ENCODE measurements around the gene ARFGEF2. TPM values are rescaled to one million over a fixed set of nuclear protein-coding genes. Genes with fewer than 3 reads are reported as not detected.

The ARFGEF2 gene
- total and polyA plus RNA-seq, 2 of the 8 experiments (the other 6 are each of a cell fraction or from before 2014, with no cell fraction given): 8.1 to 21.8 TPM

DNA sequence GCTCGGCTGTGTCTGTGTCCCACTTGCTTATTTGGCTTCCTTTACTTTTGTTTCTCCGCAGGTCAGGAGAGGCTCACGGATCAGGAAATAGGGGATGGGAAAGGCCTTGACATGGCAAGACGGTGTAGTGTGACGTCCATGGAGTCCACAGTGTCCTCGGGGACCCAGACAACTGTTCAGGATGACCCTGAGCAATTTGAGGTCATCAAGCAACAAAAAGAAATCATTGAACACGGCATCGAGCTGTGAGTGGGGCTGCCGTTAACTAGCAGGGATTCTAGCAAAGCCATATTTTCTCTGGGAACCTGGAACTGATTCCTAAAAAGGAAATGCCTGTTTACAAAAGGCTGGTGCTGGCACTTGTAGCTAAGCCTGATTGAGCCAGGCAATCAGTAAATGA lies 54.4 kb downstream of the ARFGEF2 start:
- Histone ChIP-seq H4K91ac (replicated peaks; ENCODE audit: insufficient read length, low read length) (no peak overlapping the region), H3K4me3 (ENCODE audit: extremely low read depth in 1 of 4, insufficient read depth in 2 of 4, low read depth in 3 of 4, low read length in 4 of 4) (no peak overlapping the region), H4K20me1 (replicated peaks in 1 of 2; ENCODE audit: control insufficient read depth in 1 of 2, insufficient read depth in 2 of 2, low read length in 2 of 2) (peaks cover 0 to 1% of the 10 kb centered on the region in 2 experiments), H4K5ac (ENCODE audit: insufficient read length, low read depth, low read length) (no peak overlapping the region), H3K56ac (replicated peaks; ENCODE audit: insufficient read length, low read depth, low read length) (no peak overlapping the region), H3K14ac (ENCODE audit: insufficient read length) (no peak overlapping the region), H2BK120ac (replicated peaks; ENCODE audit: low read depth, low read length) (no peak overlapping the region), H3K4me2 (ENCODE audit: insufficient read depth in 1 of 2, low read depth in 2 of 2, low read length in 2 of 2) (no peak overlapping the region), H3K79me2 (ENCODE audit: control insufficient read depth in 1 of 2, insufficient read depth in 2 of 2, low read length in 2 of 2) (no peaks in the 10 kb centered on the region), H2AK5ac (ENCODE audit: low read depth, low read length) (no peak overlapping the region), H2BK20ac (ENCODE audit: low read length) (no peak overlapping the region), H3K18ac (ENCODE audit: extremely low read depth, low read length) (no peak overlapping the region), H3K9me3 (ENCODE audit: insufficient read depth in 2 of 2, low read depth in 1 of 2, low read length in 1 of 2) (no peaks in the 10 kb centered on the region), H3K23ac (ENCODE audit: insufficient read length) (no peak overlapping the region), H3K4ac (replicated peaks; ENCODE audit: insufficient read length, low read depth, low read length) (no peak overlapping the region), H3K4me1 (replicated peaks in 1 of 4; ENCODE audit: control insufficient read depth in 3 of 4, insufficient read depth in 4 of 4, low read length in 3 of 4) (no peaks in the 10 kb centered on the region), H2AFZ (ENCODE audit: low read length) (no peak overlapping the region), H2BK15ac (ENCODE audit: low read length) (no peak overlapping the region), H2BK5ac (ENCODE audit: low read depth, low read length) (no peak overlapping the region), H3K27ac (ENCODE audit: low read depth, low read length) (no peak overlapping the region), H3K36me3 (ENCODE audit: control insufficient read depth in 2 of 4, insufficient read depth in 4 of 4, low read length in 3 of 4) (peaks cover 10 to 33% (median 25%) of the 10 kb centered on the region in 4 experiments), H4K8ac (ENCODE audit: extremely low read depth, insufficient read depth, low read length) (no peak overlapping the region), H3K23me2 (ENCODE audit: low read depth, low read length) (no peaks in the 10 kb centered on the region), H3K9ac (replicated peaks in 1 of 4; ENCODE audit: extremely low read depth in 1 of 4, low read depth in 3 of 4, low read length in 3 of 4) (no peak overlapping the region), H3K27me3 (replicated peaks in 1 of 4; ENCODE audit: control insufficient read depth in 3 of 4, extremely low read depth in 1 of 4, insufficient read depth in 3 of 4, low read length in 3 of 4) (no peaks in the 10 kb centered on the region), H3K79me1 (ENCODE audit: low read depth, low read length) (no peaks in the 10 kb centered on the region), H2BK12ac (ENCODE audit: low read depth, low read length) (no peak overlapping the region)
- WGBS, 2 experiments (ENCODE audit: extremely low coverage in 1 of 2, insufficient coverage in 1 of 2, insufficient read length in 1 of 2, insufficient replicate concordance in 2 of 2, low coverage in 1 of 2, low lambda C conversion rate in 2 of 2, missing lambda C conversion rate in 1 of 2): 95% methylated on average over 9 of the region's 9 CpGs; no CpG with 5 or more reads in 1 of the 2 experiments
- CTCF ChIA-PET (ENCODE audit: partially characterized antibody): interaction anchor here (1.2 kb wide), 1 partner anchor 10 kb away, joined by 5 read pairs; no protein-coding TSS in a partner anchor
- DNase-seq (ENCODE audit: low read depth in 1 of 2, low spot score in 2 of 2) (no peak), FAIRE-seq (no peak)
- POLR2A ChIA-PET (ENCODE audit: partially characterized antibody): no interaction called here
- TF ChIP-seq YY1 (IDR thresholded peaks at IDR 0.05; ENCODE audit: low read depth, low read length) (no peak), KDM5A (IDR thresholded peaks at IDR 0.05; ENCODE audit: low read length) (no peak), NRF1 (IDR thresholded peaks at IDR 0.05; ENCODE audit: low read depth, low read length) (no peak)

Data from H1 (cell line).